Stimulated activated naive B cell treated with anti-CD40 and anti-IgM and Interleukin-4, amounts not matched to agents 10 μg/mL and 1 μg/mL and 100 μg/mL, for 72 hours (primary cell): ENCODE measurements around the gene HNRNPU.

Experiments
- ATAC-seq, 2 donors: fragments of 150-1000 bp; cut with Tn5 transposase; replicated peaks; 2 replicates each; pipeline ENCODE4 v1.10.0; 2021; ENCODE audit warnings: moderate library complexity in 1 of 2
- DNase-seq: peaks from one replicate; pipeline ENCODE4 v3.0.0; 2021
- H3K27ac Mint-ChIP-seq: one replicate; pipeline ENCODE4 v1.8.0; 2022; ENCODE audit warnings: mild to moderate bottlenecking, mixed read lengths
- H3K27me3 Mint-ChIP-seq, 2 donors: one replicate each; pipeline ENCODE4 v1.8.0; 2022; ENCODE audit warnings: mixed read lengths in 2 of 2
- H3K36me3 Mint-ChIP-seq, 2 donors: one replicate each; pipeline ENCODE4 v1.8.0; 2022; ENCODE audit warnings: mixed read lengths in 2 of 2, mild to moderate bottlenecking in 1 of 2
- H3K4me1 Mint-ChIP-seq, 2 donors: one replicate each; pipeline ENCODE4 v1.8.0; 2022; ENCODE audit warnings: mixed read lengths in 2 of 2, mild to moderate bottlenecking in 1 of 2
- H3K4me3 Mint-ChIP-seq, 2 donors: one replicate each; pipeline ENCODE4 v1.8.0; 2022; ENCODE audit warnings: mild to moderate bottlenecking in 2 of 2, mixed read lengths in 2 of 2, moderate library complexity in 1 of 2
- H3K9me3 Mint-ChIP-seq, 2 donors: one replicate each; pipeline ENCODE4 v1.8.0; 2022; ENCODE audit warnings: mixed read lengths in 2 of 2, mild to moderate bottlenecking in 1 of 2

HNRNPU gene

GRCh38 chr1:244854865-244855578, 9.3 kb downstream of the HNRNPU start:
- H3K4me3 Mint-ChIP-seq: peak overlapping the region; percentile 41 to 50
- H3K9me3 Mint-ChIP-seq: no peaks in the 10 kb centered on the region
- DNase-seq (no peak), ATAC-seq (peak in 1 of 2 donors; percentile 29)
- H3K27ac Mint-ChIP-seq: peak overlapping the region; percentile 75
- peaks cover 17 to 67% of the 10 kb centered on the region in 2 donors for H3K4me1 Mint-ChIP-seq
- no peaks in the 10 kb centered on the region for H3K27me3 Mint-ChIP-seq
- peaks cover 46 to 64% of the 10 kb centered on the region in 2 donors for H3K36me3 Mint-ChIP-seq

DNA sequence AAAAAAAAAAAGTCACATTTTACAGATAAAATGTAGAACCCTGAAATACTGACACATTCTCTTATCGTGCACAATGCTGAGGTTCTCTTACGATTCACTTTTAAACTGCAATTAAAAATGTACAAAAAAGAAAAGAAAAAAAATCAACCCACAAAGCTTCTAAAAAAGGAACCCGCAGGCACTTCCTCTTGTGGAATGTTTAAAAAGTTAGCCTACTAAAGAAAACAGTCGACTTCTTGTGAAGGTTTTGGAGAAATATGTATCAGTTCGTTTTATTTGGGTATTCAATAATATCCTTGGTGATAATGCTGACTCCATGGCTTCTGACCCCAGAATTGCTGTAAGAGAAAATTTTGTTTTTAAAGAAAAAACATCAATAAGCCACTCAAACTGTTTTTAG, 10.2 kb downstream of the HNRNPU start:
- Mint-ChIP-seq H3K27ac (no peak overlapping the region), H3K4me1 (peaks cover 17 to 63% of the 10 kb centered on the region in 2 donors), H3K36me3 (peaks cover 46 to 60% of the 10 kb centered on the region in 2 donors), H3K4me3 (no peak overlapping the region), H3K9me3 (no peaks in the 10 kb centered on the region), H3K27me3 (no peaks in the 10 kb centered on the region)
- DNase-seq (no peak), ATAC-seq (no peak)

GRCh38 chr1:244852694-244853093, 11.6 kb downstream of the HNRNPU start:
- no peaks in the 10 kb centered on the region for H3K9me3 Mint-ChIP-seq
- no peak overlapping the region for H3K27ac Mint-ChIP-seq
- no peak overlapping the region for H3K4me3 Mint-ChIP-seq
- peaks cover 14 to 52% of the 10 kb centered on the region in 2 donors for H3K4me1 Mint-ChIP-seq
- H3K36me3 Mint-ChIP-seq: peaks cover 49 to 60% of the 10 kb centered on the region in 2 donors
- ATAC-seq (no peak), DNase-seq (no peak)
- H3K27me3 Mint-ChIP-seq: no peaks in the 10 kb centered on the region

- no peaks in the 10 kb centered on the region for H3K9me3 Mint-ChIP-seq
- peaks cover 14 to 41% of the 10 kb centered on the region in 2 donors for H3K4me1 Mint-ChIP-seq
- H3K27me3 Mint-ChIP-seq: no peaks in the 10 kb centered on the region
- DNase-seq (no peak), ATAC-seq (no peak)
- H3K27ac Mint-ChIP-seq: peak overlapping the region; percentile 57
- H3K4me3 Mint-ChIP-seq: no peak overlapping the region
- H3K36me3 Mint-ChIP-seq: peaks cover 46 to 53% of the 10 kb centered on the region in 2 donors
These were observed 12.7 kb downstream of the HNRNPU start for GRCh38 chr1:244851546-244852231.

GRCh38 chr1:244850896-244851295, 13.4 kb downstream of the HNRNPU start:
- Mint-ChIP-seq H3K9me3 (no peaks in the 10 kb centered on the region), H3K27me3 (no peaks in the 10 kb centered on the region), H3K27ac (peak overlapping the region; percentile 14), H3K4me1 (peaks cover 12 to 34% of the 10 kb centered on the region in 2 donors), H3K36me3 (peaks cover 45 to 53% of the 10 kb centered on the region in 2 donors), H3K4me3 (no peak overlapping the region)
- DNase-seq (no peak), ATAC-seq (no peak)

DNA sequence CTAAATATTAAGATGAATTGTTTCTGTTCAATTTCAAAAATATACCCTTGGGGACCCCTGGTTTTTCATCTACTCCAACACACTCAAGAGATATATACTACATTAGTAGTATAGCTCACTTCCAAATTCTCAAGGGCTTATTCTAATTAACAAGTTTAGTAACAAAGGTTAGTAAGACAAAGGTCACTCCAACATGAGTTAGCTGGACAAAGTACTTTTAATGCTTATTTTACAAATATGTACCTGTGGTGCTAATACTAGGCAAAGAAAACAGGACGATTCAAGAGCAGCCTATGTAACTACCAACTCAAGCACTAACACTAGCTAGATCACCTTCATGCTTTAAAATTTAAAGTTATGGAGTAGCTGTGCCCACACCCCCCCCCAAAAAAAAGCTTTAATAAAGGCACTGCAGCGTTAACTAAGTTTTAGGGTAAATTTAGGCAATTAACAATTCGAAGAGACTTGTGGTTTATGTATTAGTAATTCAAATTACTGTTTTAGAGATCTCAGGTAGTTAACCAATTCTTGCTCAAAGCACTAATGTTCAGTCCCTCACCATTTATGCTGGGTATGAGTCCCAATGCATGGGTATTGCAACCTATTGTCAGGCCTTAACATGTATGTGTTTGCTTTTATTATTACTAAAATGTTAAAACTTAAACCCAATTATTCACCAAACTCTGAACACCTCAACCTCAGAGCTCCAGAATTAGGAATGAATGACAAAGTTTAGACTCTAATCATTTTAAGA, 14.1 kb downstream of the HNRNPU start:
- ATAC-seq: no peak
- no peak overlapping the region for H3K27ac Mint-ChIP-seq
- peaks cover 47 to 53% of the 10 kb centered on the region in 2 donors for H3K36me3 Mint-ChIP-seq
- H3K4me1 Mint-ChIP-seq: peaks cover 8 to 27% of the 10 kb centered on the region in 2 donors
- DNase-seq: no peak
- no peaks in the 10 kb centered on the region for H3K9me3 Mint-ChIP-seq
- H3K4me3 Mint-ChIP-seq: no peak overlapping the region
- H3K27me3 Mint-ChIP-seq: no peaks in the 10 kb centered on the region

DNA sequence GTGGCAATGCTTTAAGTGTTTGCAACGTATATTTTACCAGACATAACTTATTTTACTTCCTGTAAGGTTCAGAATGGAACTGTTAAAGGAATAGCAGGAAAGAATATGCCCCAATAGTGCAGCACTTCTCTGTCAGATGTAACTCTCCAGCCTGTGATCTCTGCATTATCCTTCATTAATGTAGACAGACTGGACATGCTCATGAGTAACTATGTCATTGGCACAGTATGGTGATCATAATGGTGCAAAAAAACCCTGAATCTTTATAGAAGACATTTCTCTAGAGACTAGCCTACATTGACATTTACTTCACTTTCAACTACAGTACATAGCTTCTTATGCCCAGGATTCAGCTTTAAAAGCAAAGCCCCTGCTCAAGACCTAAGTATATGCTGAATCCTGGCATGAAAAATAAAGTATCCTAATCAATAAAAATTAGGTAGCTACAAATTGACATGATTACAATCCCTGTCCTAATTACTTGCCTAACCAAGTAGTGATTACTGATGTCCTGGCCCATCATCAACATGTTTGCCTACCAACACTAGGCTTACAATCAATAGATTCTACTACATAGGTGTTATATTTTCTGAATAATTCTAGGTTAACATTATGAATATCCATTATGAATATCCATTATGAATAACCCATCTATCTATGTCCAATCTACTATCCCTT, 15.0 kb downstream of the HNRNPU start:
- no peak overlapping the region for H3K27ac Mint-ChIP-seq
- ATAC-seq (no peak), DNase-seq (no peak)
- H3K9me3 Mint-ChIP-seq: no peaks in the 10 kb centered on the region
- peaks cover 43 to 50% of the 10 kb centered on the region in 2 donors for H3K36me3 Mint-ChIP-seq
- H3K4me3 Mint-ChIP-seq: no peak overlapping the region
- H3K27me3 Mint-ChIP-seq: no peaks in the 10 kb centered on the region
- peaks cover 2 to 18% of the 10 kb centered on the region in 2 donors for H3K4me1 Mint-ChIP-seq

DNA sequence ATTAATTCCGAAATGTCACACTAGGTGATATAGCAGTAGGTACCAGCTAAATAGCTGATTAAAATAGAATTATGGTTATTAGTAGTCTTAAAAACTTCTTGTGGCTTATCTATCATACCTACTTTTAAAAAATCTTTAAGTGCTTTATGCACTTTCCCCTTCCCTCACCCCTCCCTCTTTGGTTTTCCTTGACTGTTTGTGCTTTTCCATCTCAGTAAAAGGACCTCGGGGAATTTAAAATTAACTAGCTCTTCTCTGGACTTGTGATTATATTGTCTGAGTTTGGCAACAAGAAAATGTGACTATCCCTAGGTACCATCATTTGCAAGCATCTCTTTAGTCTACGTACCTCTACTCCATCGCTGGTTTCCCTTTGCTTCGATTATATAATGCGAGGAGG, 17.7 kb downstream of the HNRNPU start:
- H3K27me3 Mint-ChIP-seq: no peaks in the 10 kb centered on the region
- DNase-seq: no peak
- H3K9me3 Mint-ChIP-seq: no peaks in the 10 kb centered on the region
- ATAC-seq: no peak
- H3K4me3 Mint-ChIP-seq: no peak overlapping the region
- no peak overlapping the region for H3K27ac Mint-ChIP-seq
- H3K4me1 Mint-ChIP-seq: peaks cover 1 to 4% of the 10 kb centered on the region in 2 donors
- H3K36me3 Mint-ChIP-seq: peaks cover 31 to 42% of the 10 kb centered on the region in 2 donors

DNA sequence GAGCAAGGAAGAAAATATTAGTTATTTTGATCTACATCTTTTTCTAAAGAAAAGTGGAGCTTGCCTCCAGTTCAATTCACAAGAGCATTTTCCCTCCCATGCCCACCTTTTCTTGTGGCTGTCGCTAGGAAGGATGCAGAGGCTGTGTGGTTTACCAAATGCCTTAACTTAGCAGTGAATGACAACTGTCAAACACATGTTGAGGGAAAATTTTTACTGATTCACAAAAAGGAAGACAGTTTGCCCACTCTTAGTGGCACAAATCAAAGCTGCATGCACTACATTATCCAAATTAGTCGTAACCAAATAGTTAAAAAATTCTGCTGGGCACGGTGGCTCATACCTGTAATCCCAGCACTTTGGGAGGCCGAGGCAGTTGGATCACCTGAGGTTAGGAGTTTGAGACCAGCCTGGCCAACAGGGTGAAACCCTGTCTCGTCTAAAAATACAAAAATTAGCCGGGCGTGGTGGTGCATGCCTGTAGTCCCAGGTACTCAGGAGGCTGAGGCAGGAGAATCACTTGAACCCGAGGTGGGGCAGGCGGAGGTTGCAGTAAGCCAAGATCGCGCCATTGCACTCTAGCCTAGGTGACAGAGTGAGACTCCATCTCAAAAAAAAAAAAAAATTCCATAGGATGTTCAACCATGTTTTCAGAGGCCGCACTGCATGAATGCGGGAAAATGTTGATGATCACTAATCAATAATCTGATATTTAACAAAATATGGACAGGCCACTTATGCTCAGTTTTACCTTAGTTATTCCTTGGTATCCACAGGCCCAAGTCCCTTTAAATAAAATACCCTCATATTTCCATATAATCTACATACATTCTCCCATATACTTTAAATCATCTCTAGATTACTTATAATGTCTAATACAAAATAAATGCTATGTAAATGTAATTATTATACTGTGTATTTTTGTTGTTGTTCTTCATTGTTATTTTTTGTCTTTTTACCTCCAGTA, 19.9 kb downstream of the HNRNPU start:
- Mint-ChIP-seq H3K4me1 (peaks cover 12 to 24% of the 10 kb centered on the region in 2 donors), H3K27ac (no peak overlapping the region), H3K27me3 (no peaks in the 10 kb centered on the region), H3K9me3 (no peaks in the 10 kb centered on the region), H3K36me3 (peaks cover 40 to 56% of the 10 kb centered on the region in 2 donors), H3K4me3 (no peak overlapping the region)
- ATAC-seq: no peak
- DNase-seq: no peak

- Mint-ChIP-seq H3K27ac (no peak overlapping the region), H3K9me3 (peaks cover 2 to 3% of the 10 kb centered on the region in 2 donors), H3K4me3 (no peak overlapping the region), H3K4me1 (peaks cover 18 to 34% of the 10 kb centered on the region in 2 donors), H3K27me3 (no peaks in the 10 kb centered on the region), H3K36me3 (peaks cover 36 to 57% of the 10 kb centered on the region in 2 donors)
- no peak for ATAC-seq
- no peak for DNase-seq
These were observed 21.0 kb downstream of the HNRNPU start for GRCh38 chr1:244843148-244843978.

GRCh38 chr1:244841273-244841927, 22.9 kb downstream of the HNRNPU start:
- no peak for ATAC-seq
- H3K27ac Mint-ChIP-seq: peak overlapping the region; percentile 9

GRCh38 chr1:244840219-244840794, 24.0 kb downstream of the HNRNPU start:
- no peak for ATAC-seq
- Mint-ChIP-seq H3K36me3 (peaks cover 32 to 50% of the 10 kb centered on the region in 2 donors), H3K27me3 (no peaks in the 10 kb centered on the region), H3K27ac (peak overlapping the region; percentile 79), H3K4me1 (peaks cover 28 to 55% of the 10 kb centered on the region in 2 donors), H3K9me3 (peaks cover 3 to 8% of the 10 kb centered on the region in 2 donors), H3K4me3 (peak overlapping the region in 1 of 2 donors; percentile 7)
- DNase-seq: no peak

More at GRCh38 chr1:244841273-244841927, 22.9 kb downstream of the HNRNPU start:
- Mint-ChIP-seq H3K4me1 (peaks cover 28 to 52% of the 10 kb centered on the region in 2 donors), H3K27me3 (no peaks in the 10 kb centered on the region), H3K36me3 (peaks cover 40 to 59% of the 10 kb centered on the region in 2 donors), H3K9me3 (peaks cover 3 to 8% of the 10 kb centered on the region in 2 donors), H3K4me3 (no peak overlapping the region)
- no peak for DNase-seq
